Skin epidermis (tissue), 12 donors: ENCODE measurements around the gene NKD1.
A peak's percentile ranks its signal among the peaks of the same experiment; 100 is the strongest.

Experiments used
- H3K27ac ChIP-seq, 21 experiments: fragments of 200-600 bp; sonication (generic) in 11 of 21; one replicate each; pipeline ENCODE4 v1.5.0; 2020; ENCODE audit warnings: mild to moderate bottlenecking in 3 of 21, inconsistent platforms in 2 of 21, moderate library complexity in 2 of 21
- H3K4me3 ChIP-seq, 7 experiments: fragments of 200-600 bp; sonication (generic) in 2 of 7; one replicate each; pipeline ENCODE4 v1.5.0; 2020; ENCODE audit warnings: inconsistent platforms in 2 of 7, mild to moderate bottlenecking in 2 of 7, moderate library complexity in 1 of 7

NKD1 gene

DNA sequence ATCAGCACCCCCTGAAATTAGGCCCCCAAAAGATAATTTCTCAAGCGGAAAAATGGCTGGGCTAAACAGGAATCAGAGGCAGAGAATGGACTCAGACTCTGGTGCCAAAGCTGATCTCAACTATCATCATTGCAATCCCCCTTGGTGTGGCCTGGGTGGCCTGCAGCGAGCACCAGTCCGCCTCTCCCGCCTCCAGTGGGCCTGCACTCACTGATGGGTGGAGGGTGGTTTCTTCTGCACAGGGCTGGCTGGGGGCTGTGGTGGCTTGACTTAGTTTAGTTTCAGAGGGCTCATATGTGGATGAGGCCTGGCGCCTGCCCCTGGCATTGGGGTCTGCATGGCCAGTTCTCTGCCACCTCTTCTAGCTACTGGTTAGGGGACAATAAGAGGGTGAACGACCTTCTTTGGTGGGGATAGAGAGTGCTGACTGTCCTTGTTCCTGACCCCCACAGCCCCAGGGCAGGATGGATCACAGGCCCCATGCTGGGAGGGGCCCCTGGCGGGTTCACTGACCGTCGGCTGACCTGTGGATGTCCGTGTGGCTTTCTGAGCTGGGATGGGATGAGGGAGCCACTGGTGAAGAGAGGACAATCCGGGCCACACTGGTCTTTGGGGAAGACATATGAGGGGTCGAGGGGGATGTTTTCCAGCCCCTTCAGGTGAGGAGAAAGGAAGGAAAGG, 70.2 kb downstream of the NKD1 start:
- H3K4me3 ChIP-seq = no peak overlapping the region
- no peak overlapping the region for H3K27ac ChIP-seq

DNA sequence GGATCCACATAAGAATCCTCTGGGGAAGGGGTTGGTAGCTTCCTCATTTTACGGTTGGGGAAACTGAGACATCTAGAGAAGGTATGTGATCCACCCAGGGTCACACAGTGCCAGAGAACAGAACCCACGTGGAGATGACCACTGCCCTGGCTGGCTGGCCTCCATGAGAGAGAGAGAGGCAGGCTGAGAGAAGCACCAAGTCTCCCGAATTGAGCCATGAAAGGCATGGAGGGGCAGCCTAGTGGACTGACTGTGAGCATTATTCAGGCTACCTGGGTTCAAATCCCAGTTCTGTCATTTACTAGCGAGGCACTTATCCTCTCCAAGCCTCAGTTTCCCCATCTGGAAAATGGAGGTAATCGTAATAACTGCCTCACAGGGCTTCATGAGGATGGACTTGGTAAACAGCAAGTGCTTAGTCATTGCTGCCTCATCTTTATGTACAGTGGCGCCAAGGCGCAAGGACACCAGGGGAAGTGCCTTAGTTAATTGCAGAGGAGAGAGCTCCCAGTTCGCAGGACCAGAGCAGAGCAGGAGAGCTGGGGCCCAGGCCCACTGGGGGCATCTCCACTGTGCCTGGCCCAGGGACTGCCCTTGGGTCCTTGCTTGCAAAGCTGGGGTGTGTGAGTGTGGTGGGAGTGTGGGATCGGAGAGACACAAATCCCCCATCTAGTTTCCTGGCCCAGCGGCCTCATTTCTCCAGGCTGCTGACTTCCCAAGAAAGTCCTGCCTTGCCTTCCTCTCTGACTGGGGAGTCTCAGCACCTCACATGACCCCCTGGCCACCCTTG, 71.7 kb downstream of the NKD1 start:
- H3K27ac ChIP-seq = no peak overlapping the region
- no peak overlapping the region for H3K4me3 ChIP-seq

DNA sequence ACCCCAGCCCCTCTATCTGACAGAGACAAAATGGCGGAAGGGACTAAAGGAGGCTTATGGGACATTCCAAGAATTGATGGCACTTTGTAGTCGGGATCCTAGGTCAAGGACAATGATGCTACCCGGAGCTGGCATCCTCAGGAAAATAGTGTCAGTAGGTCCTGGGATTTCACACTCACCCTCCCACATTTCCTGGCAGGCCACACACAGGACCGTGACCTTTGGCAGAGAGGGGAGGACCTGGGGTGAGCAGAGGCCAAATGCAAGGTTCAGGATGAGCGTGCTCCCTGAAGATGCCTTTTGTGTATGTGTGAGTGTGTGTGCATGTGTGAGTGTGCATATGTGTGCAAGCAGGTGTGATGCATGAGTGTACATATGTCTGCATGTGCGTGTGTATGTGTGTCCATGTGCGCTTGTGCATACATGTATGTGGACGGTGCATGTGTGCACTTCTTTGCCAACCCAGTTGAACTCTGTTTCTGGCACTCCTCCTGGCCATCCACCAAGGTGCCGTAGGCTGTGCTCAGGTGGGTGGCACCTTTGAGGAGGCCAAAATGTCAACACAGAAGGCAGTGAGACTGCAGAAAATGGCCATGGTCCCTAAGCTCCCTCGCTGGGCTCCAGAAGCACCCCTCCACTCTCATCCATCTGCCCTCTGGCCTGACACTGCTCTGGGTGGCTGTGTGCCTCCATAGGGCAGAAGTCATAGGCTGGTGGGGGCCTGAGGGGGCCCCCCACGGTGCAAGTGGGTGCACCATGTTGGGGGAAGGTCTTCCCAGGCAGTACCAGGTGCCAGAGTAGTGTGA, 72.7 kb downstream of the NKD1 start:
- no peak overlapping the region for H3K4me3 ChIP-seq
- no peak overlapping the region for H3K27ac ChIP-seq

DNA sequence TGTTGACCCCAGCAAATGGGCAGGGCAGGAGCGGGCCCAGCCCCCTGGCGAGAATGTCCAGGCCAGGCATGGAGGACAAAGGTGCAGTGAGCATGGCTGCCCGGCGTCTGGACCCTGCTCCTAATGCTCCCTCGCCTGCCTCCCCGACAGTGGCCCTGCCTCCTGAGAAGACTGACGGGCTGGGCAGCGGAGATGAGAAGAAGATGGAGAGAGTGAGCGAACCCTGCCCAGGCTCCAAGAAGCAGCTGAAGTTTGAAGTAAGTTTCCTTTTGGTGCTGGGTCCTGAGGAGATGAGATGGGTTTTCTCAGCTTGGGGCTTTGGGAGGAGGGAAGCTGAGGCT, 73.2 kb downstream of the NKD1 start:
- H3K4me3 ChIP-seq = no peak overlapping the region
- no peak overlapping the region for H3K27ac ChIP-seq

DNA sequence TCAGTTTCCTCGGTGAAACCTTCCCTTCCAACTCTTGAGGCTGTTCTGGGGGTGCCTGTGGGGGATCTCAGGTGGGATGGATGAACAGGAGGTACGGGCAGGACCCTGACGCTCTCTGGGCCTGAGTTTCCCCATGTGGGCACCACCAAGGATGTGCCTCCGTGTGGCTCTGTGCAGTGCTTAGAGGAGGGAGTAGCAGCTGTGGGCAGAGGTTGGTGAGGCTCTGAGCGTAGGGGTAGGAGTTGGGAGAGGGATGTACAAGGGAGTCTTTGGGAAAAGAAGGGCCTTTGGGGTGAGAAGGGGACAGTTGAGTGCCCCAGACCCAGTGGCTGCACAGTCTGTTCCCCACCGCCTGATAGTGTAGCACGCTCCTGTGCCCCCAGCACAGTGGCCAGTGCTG, 73.8 kb downstream of the NKD1 start:
- H3K4me3 ChIP-seq = no peak overlapping the region
- H3K27ac ChIP-seq = no peak overlapping the region

DNA sequence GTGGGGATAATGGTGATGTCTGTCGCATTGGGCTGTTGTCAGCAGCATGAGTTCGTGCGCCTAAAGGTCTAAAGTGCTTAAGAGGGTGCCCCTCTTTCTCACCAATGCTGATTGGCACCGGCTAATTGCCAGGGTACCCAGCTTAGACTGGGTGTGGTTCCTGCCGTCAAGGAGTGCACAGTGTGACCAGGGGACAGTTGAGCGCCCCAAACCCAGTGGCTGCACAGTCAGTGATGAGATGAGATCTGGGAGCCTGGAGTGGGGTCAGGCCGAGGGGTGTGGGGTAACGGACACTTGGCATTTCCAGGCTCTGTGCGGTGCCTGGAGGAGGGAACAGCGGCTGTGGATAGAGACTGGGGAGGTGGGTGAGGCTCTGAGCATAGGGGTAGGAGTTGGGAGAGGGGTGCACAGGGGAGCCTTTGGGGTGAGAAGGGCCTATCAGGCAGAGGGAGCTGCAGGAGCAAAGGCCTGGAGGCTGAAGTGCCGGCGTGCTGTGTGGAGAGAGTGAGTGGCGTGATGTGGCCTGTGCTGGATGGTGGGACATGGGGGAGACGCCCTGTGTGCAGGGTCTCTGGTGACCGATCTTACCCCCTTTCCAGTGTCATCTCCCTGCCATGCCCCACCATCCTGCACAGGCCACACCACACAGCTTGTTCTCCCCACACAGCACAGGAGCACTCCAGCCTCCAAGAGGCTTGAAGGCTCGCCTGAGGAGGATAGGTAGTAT, 74.6 kb downstream of the NKD1 start:
- H3K4me3 ChIP-seq = no peak overlapping the region
- no peak overlapping the region for H3K27ac ChIP-seq

DNA sequence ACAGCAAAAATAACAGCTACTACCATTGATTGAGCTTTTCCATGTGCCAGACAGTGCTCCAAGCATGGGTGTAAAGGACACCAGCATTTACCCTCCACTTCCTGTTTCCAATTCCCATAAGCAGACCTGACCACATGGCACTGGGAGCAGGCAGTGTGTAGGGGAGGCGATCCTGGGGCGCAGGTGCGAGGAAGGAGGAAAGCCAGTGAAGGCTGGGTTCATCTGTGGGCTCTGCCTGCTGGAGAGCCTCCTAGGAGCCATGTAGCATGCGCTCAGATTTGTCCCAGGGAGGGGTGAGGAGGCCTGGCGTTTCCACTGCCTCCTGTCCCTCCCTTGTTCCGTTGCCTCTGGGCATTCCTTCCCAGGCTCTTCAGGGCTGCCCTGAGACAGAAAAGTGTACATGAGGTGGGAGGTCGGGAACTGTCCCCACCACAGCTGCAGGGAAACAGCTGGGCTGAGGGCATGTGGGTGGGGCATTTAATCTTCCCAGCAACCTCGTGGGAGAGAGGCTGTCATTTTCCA, 76.3 kb downstream of the NKD1 start:
- Histone ChIP-seq H3K27ac (no peak overlapping the region), H3K4me3 (no peak overlapping the region)

DNA sequence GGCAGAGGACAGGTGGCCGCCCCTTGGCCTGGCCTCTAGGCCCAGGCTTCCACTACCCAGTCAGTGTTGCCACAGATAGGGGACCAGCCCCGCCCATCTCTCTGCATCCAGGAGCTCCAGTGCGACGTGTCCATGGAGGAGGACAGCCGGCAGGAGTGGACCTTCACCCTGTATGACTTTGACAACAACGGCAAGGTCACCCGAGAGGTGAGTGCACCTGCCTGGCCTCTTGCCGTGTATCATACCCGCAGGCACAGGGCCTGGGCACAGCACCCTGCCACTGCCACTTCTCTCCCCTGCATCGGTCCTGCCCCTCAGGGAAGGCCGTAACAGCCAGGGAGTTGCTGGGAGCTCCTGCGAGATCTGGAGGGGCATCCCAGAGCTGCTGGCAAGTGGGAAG, 77.2 kb downstream of the NKD1 start:
- no peak overlapping the region for H3K27ac ChIP-seq

DNA sequence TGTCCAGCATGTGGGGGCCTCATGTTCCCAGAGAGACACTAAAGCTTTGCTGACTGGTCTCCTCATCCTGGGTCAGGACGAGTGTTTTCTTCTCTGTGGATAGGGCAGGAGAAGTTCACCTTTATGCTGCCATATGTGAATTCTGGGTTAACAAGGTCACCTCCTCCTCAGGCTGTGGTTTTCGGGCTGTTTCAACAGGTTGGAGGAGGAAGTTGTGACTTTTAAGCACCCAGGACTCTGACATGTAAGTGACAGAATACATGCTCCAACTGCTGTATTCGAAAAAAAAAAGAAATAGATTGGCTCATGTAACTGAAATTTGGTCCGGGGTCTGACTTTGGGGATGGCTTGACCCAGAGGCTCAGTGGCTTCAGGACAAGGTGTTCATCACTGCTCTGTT, 78.7 kb downstream of the NKD1 start:
- Histone ChIP-seq H3K4me3 (no peak overlapping the region), H3K27ac (peak overlapping the region in 7 of 21 experiments; percentile 3 to 39 (median 8))

More for the DNA sequence above, 77.2 kb downstream of the NKD1 start:
- H3K4me3 ChIP-seq = no peak overlapping the region

DNA sequence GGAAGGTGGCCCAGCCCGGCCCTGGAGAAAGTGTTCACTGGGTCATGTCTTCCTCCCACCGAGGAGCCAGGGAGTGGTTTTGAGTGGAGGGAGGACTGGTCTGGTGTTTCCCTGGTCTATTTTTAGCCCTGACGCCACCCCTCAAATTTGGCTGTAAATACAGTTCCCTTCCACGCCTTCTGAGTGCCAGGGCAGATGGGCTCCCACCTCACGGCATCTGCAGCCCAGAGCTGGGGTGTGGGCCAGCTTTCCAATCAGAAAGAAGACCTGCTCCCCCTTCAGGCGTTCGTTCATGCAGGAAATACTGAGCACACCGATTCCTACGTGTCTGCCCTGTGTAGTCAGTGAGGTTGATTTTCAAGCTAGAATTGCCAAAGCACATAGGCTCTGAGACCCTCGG, 79.2 kb downstream of the NKD1 start:
- no peak overlapping the region for H3K4me3 ChIP-seq
- H3K27ac ChIP-seq = peak overlapping the region in 7 of 21 experiments; percentile 3 to 39 (median 8)

DNA sequence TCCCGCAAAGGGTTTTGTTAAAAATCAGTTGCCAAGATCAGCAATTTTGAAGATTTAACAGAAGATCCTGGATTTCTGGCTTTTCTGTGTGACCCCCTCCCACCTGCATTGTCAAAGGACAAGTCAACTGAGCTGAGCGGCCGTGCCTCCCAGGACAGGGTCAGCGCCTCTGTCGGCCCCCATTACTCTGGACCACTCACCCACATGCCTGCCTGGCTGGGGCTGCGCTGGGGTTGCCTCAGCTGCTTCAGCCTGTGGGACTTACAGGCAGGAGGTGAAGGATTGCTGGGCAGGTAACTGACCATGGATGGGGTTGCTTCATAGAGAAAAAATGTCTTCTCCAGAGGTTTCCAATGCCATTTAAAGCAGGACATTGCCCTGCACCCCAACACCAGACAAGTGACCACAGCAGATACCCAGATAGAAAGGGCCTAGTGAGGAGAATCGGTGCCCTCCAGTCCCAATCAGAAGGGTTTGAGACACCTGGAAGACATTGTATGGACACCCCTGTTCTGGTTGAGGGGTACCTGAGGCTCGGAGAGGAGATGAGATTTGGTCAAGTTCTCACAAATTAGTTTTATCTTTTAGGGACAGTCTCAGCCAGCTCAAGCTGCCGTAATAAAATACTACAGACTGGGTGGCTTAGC, 80.1 kb downstream of the NKD1 start:
- Histone ChIP-seq H3K27ac (no peak overlapping the region), H3K4me3 (no peak overlapping the region)

DNA sequence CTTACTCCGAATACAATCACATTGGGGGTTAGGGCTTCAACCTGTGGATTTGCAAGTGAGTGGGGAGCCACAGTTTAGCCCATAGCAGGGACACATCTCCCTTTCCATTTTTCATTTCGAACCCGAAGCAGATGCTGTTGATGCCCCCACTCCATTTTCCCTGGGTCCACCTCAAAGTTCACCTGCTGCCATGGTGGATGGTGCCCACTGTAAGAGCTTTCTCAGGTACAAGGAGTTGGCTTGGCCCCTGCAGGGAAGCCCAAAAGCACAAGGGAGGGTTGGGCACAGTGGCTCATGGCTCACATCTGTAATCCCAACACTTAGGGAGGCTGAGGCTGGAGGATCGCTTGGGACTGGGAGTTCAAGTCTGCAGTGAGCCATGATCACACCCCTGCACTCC, 81.1 kb downstream of the NKD1 start:
- Histone ChIP-seq H3K27ac (no peak overlapping the region), H3K4me3 (no peak overlapping the region)

DNA sequence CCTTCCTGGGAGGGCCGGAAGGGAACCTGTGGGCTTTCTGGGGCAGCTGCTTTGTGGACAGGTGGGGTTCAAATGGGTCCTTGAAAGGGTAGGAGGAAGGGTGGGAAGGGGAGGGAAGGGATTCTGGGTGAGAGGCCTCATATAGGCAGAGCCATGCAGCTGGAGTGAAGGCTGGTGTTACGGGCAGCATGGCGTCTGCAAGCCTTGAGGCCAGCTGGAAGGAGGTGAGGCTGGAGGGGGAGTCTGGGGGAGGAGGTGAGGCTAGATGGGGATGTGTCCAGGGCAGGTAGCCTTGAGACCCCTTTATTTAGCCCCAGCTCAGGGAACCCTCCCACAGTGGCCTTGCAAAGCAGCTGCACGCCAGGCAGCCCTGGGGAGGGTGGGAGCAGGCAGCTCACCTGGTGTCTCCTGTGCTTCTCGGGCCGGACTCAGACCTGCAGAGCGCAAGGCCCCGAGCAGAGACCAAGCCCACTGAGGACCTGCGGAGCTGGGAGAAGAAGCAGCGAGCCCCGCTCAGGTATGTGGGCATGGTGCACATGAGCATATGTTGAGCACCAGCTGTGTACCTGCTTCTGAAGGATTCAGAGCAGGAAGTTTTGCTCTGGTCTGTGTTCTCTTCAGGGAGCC, 82.3 kb downstream of the NKD1 start:
- no peak overlapping the region for H3K4me3 ChIP-seq

DNA sequence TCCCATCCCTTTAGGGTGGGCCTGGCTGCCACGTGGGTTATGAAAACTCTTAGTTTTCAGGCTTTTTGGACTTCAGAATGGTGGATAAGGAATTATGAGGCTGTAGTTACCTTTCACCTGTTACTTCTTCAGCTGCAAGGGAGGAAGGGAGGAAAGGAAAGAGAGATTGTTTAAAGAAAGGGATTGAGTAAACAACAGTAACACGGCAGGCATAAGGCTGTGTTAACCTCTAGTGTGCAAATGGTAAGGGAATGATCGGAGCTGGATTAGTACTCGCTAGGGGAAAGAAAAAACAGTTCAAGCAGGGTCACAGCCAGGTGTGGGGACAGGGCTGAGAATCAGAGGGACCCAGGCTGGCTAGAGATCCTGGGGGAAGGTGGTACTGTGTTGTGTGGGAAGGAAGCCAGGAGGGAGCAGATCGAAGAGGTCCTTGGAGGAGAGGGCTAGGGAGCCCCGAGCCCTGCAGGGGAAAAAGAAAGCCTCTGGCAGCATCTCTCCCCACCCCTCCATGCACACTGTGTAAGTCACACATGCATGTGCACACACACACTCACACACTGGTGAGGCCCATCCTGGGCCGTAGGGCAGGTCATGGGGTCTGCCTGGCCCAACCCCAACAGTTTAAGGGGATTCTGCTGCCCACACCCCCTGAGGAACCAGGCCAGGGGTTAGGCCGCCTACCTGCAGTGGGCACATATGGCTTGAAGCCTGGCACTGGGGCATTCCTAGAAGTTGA, 83.2 kb downstream of the NKD1 start:
- no peak overlapping the region for H3K4me3 ChIP-seq
- no peak overlapping the region for H3K27ac ChIP-seq

More for the DNA sequence above, 82.3 kb downstream of the NKD1 start:
- no peak overlapping the region for H3K27ac ChIP-seq

DNA sequence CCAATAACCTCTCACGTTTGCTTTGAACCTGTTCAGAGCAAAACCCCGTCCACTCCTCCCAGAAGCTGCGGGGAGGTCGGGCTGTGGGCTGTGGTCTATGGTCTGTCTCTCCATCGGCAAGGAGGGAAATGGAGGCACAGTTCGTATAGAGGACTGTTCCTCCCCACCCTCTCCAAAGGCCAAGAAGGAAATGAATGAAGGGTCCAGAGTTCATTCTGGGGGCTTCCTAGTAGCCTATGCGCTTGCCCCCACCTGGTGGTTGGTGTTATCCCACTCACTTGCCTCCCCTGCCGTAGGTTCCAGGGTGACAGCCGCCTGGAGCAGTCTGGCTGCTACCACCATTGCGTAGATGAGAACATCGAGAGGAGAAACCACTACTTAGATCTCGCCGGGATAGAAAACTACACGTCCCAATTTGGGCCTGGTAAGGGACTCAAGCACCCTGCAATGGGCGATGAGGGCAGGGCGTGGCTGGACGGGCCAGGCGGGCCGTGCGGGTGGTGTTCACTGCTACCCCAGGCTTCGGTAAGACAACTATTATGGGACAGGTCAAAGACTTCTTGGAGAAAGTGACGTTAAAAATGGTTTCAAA, 83.9 kb downstream of the NKD1 start:
- Histone ChIP-seq H3K4me3 (no peak overlapping the region), H3K27ac (no peak overlapping the region)

DNA sequence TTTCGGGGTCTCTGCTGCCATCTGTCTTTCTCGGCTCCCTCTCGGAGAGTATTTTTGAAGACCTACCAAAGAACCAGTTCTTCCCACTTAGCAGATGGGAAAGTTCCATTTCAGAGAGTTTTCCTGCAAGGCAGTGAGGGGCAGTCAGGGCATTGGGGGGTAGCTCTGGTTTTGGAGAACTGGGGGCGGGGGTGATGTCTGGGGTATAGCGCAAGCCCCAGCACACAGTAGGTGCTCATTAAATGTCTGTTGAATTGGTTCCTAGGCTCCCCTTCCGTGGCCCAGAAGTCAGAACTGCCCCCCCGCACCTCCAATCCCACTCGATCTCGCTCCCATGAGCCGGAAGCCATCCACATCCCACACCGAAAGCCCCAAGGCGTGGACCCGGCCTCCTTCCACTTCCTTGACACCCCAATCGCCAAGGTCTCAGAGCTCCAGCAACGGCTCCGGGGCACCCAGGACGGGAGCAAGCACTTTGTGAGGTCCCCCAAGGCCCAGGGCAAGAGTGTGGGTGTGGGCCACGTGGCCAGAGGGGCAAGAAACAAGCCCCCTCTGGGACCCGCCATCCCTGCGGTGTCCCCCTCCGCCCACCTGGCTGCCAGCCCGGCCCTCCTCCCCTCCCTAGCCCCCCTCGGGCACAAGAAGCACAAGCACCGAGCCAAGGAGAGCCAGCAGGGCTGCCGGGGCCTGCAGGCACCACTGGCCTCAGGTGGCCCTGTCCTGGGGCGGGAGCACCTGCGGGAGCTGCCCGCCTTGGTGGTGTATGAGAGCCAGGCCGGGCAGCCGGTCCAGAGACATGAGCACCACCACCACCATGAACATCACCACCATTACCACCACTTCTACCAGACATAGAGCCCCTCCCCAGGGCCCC, 85.0 kb downstream of the NKD1 start:
- no peak overlapping the region for H3K4me3 ChIP-seq

DNA sequence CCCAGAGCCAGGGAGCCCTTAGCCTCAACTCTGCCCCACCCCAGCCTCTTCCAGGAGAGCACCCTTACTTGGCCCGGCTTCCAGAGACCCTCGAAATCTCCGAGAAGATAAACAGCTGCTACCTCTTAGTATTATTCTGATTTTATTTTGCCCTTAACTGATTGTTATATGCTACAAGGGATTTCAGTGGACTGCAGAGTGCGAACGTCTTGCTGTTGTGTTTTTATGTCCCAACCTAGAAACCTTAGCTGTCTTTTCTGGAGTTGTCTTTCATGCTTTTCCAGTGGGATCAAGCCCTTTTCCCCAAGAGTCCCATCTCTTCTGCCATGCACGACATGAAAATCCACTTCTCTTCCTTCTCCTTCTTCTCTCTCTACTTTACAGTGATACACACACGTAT, 85.9 kb downstream of the NKD1 start:
- H3K27ac ChIP-seq = no peak overlapping the region
- no peak overlapping the region for H3K4me3 ChIP-seq

More for the DNA sequence above, 85.0 kb downstream of the NKD1 start:
- no peak overlapping the region for H3K27ac ChIP-seq
